Measurements from ENCODE around the gene SMPD1.

The SMPD1 gene

GRCh38 chr11:6393989-6394670, 3.9 kb downstream of the SMPD1 start:
- no peak for DNase-seq (ENCODE audit: low read depth in 1 of 2, low spot score in 1 of 2)
- no peak for TF ChIP-seq JUND (IDR thresholded peaks at IDR 0.05; ENCODE audit: low read depth)
- in situ Hi-C loops (cut with HindIII; ENCODE audit: low pct_unique_long_range_greater_than_20kb, low sequenced_read_pairs): no loop called here

- in situ Hi-C loops (cut with HindIII; ENCODE audit: low pct_unique_long_range_greater_than_20kb, low sequenced_read_pairs): no loop called here
- DNase-seq (ENCODE audit: low read depth in 1 of 2, low spot score in 1 of 2): no peak
- no peak for TF ChIP-seq JUND (IDR thresholded peaks at IDR 0.05; ENCODE audit: low read depth)
Measured at GRCh38 chr11:6395470-6396060, 5.3 kb downstream of the SMPD1 start.

GRCh38 chr11:6397156-6397555, 6.9 kb downstream of the SMPD1 start:
- in situ Hi-C loops (cut with HindIII; ENCODE audit: low pct_unique_long_range_greater_than_20kb, low sequenced_read_pairs): no loop called here
- TF ChIP-seq JUND (IDR thresholded peaks at IDR 0.05; ENCODE audit: low read depth): no peak
- DNase-seq (ENCODE audit: low read depth in 1 of 2, low spot score in 1 of 2): no peak

GRCh38 chr11:6397636-6398035, 7.4 kb downstream of the SMPD1 start:
- DNase-seq (ENCODE audit: low read depth in 1 of 2, low spot score in 1 of 2): no peak
- no peak for TF ChIP-seq JUND (IDR thresholded peaks at IDR 0.05; ENCODE audit: low read depth)
- in situ Hi-C loops (cut with HindIII; ENCODE audit: low pct_unique_long_range_greater_than_20kb, low sequenced_read_pairs): no loop called here

- no peak for TF ChIP-seq JUND (IDR thresholded peaks at IDR 0.05; ENCODE audit: low read depth)
- in situ Hi-C loops (cut with HindIII; ENCODE audit: low pct_unique_long_range_greater_than_20kb, low sequenced_read_pairs): no loop called here
Measured at GRCh38 chr11:6400431-6401345, 10.4 kb downstream of the SMPD1 start.

GRCh38 chr11:6401464-6401863, 11.2 kb downstream of the SMPD1 start:
- DNase-seq (ENCODE audit: low read depth in 1 of 2, low spot score in 1 of 2): no peak
- in situ Hi-C loops (cut with HindIII; ENCODE audit: low pct_unique_long_range_greater_than_20kb, low sequenced_read_pairs): no loop called here
- TF ChIP-seq JUND (IDR thresholded peaks at IDR 0.05; ENCODE audit: low read depth): no peak

More at GRCh38 chr11:6400431-6401345, 10.4 kb downstream of the SMPD1 start:
- DNase-seq (ENCODE audit: low read depth in 1 of 2, low spot score in 1 of 2): no peak

- in situ Hi-C loops (cut with HindIII; ENCODE audit: low pct_unique_long_range_greater_than_20kb, low sequenced_read_pairs): no loop called here
- DNase-seq (ENCODE audit: low read depth in 1 of 2, low spot score in 1 of 2): no peak
- no peak for TF ChIP-seq JUND (IDR thresholded peaks at IDR 0.05; ENCODE audit: low read depth)
Measured at GRCh38 chr11:6402061-6402470, 11.8 kb downstream of the SMPD1 start.

- no peak for DNase-seq (ENCODE audit: low read depth in 1 of 2, low spot score in 1 of 2)
- in situ Hi-C loops (cut with HindIII; ENCODE audit: low pct_unique_long_range_greater_than_20kb, low sequenced_read_pairs): no loop called here
- TF ChIP-seq JUND (IDR thresholded peaks at IDR 0.05; ENCODE audit: low read depth): no peak
Measured at GRCh38 chr11:6402561-6402981, 12.3 kb downstream of the SMPD1 start.

GRCh38 chr11:6403539-6403938, 13.3 kb downstream of the SMPD1 start:
- no peak for TF ChIP-seq JUND (IDR thresholded peaks at IDR 0.05; ENCODE audit: low read depth)
- in situ Hi-C loops (cut with HindIII; ENCODE audit: low pct_unique_long_range_greater_than_20kb, low sequenced_read_pairs): no loop called here

GRCh38 chr11:6404342-6405051, 14.2 kb downstream of the SMPD1 start:
- no peak for DNase-seq (ENCODE audit: low read depth in 1 of 2, low spot score in 1 of 2)
- in situ Hi-C loops (cut with HindIII; ENCODE audit: low pct_unique_long_range_greater_than_20kb, low sequenced_read_pairs): no loop called here
- no peak for TF ChIP-seq JUND (IDR thresholded peaks at IDR 0.05; ENCODE audit: low read depth)

More at GRCh38 chr11:6403539-6403938, 13.3 kb downstream of the SMPD1 start:
- no peak for DNase-seq (ENCODE audit: low read depth in 1 of 2, low spot score in 1 of 2)

- TF ChIP-seq JUND (IDR thresholded peaks at IDR 0.05; ENCODE audit: low read depth): no peak
- no peak for DNase-seq (ENCODE audit: low read depth in 1 of 2, low spot score in 1 of 2)
- in situ Hi-C loops (cut with HindIII; ENCODE audit: low pct_unique_long_range_greater_than_20kb, low sequenced_read_pairs): no loop called here
Measured at GRCh38 chr11:6405052-6405667, 14.9 kb downstream of the SMPD1 start.

- in situ Hi-C loops (cut with HindIII; ENCODE audit: low pct_unique_long_range_greater_than_20kb, low sequenced_read_pairs): no loop called here
- DNase-seq (ENCODE audit: low read depth in 1 of 2, low spot score in 1 of 2): no peak
- no peak for TF ChIP-seq JUND (IDR thresholded peaks at IDR 0.05; ENCODE audit: low read depth)
Measured at GRCh38 chr11:6405846-6406245, 15.6 kb downstream of the SMPD1 start.

Data from T47D (cell line).